HG02970 (cell line): ENCODE data around the gene DAPK2.

ENCODE experiments used
- ATAC-seq: cut with Tn5 transposase; IDR thresholded peaks from one replicate; pipeline ENCODE4 v1.9.1; 2021; ENCODE audit warnings: mild to moderate bottlenecking, moderate library complexity, moderate number of reproducible peaks; ENCODE audit not compliant: unreplicated experiment, low FRiP score

Gene DAPK2

GRCh38 chr15:64026591-64026990 is 19.7 kb downstream of the DAPK2 start:
- ATAC-seq, result no peak

GRCh38 chr15:64024172-64025050 is 21.9 kb downstream of the DAPK2 start:
- no peak for ATAC-seq

- ATAC-seq, result no peak
Measured at GRCh38 chr15:64023220-64023619, 23.1 kb downstream of the DAPK2 start.

GRCh38 chr15:64022571-64022970 is 23.7 kb downstream of the DAPK2 start:
- ATAC-seq, result no peak

GRCh38 chr15:64019764-64020163 is 26.5 kb downstream of the DAPK2 start:
- no peak for ATAC-seq

GRCh38 chr15:64017591-64018163 is 28.6 kb downstream of the DAPK2 start:
- no peak for ATAC-seq

- no peak for ATAC-seq
Measured at GRCh38 chr15:64017082-64017588, 29.1 kb downstream of the DAPK2 start.

GRCh38 chr15:64016257-64016656 is 30.0 kb downstream of the DAPK2 start:
- no peak for ATAC-seq

- no peak for ATAC-seq
Measured at GRCh38 chr15:64014995-64015394, 31.3 kb downstream of the DAPK2 start.

- no peak for ATAC-seq
Measured at GRCh38 chr15:64013179-64014062, 32.9 kb downstream of the DAPK2 start.

GRCh38 chr15:64011736-64012135 is 34.5 kb downstream of the DAPK2 start:
- no peak for ATAC-seq

GRCh38 chr15:64010719-64011118 is 35.6 kb downstream of the DAPK2 start:
- ATAC-seq, result peak; percentile 81

- no peak for ATAC-seq
Measured at GRCh38 chr15:64009798-64010261, 36.5 kb downstream of the DAPK2 start.

- no peak for ATAC-seq
Measured at GRCh38 chr15:64009241-64009640, 37.0 kb downstream of the DAPK2 start.

GRCh38 chr15:64008177-64008576 is 38.1 kb downstream of the DAPK2 start:
- ATAC-seq, result no peak

- no peak for ATAC-seq
Measured at GRCh38 chr15:64006642-64007041, 39.6 kb downstream of the DAPK2 start.

GRCh38 chr15:64004587-64004986 is 41.7 kb downstream of the DAPK2 start:
- no peak for ATAC-seq

GRCh38 chr15:64004056-64004455 is 42.2 kb downstream of the DAPK2 start:
- no peak for ATAC-seq

GRCh38 chr15:64003182-64003581 is 43.1 kb downstream of the DAPK2 start:
- ATAC-seq, result no peak

- ATAC-seq, result no peak
Measured at GRCh38 chr15:64001148-64001547, 45.1 kb downstream of the DAPK2 start.
